ENCODE measurements around the gene MEGF8.

MEGF8 gene

GRCh38 chr19:42376177-42376555 lies 50.7 kb downstream of the MEGF8 start:
- in situ Hi-C loops (cut with MboI; ENCODE audit: low sequenced_read_pairs) = no loop called here

GRCh38 chr19:42378225-42379215 lies 53.1 kb downstream of the MEGF8 start:
- in situ Hi-C loops (cut with MboI; ENCODE audit: low sequenced_read_pairs) = no loop called here

GRCh38 chr19:42380155-42380554 lies 54.7 kb downstream of the MEGF8 start:
- in situ Hi-C loops (cut with MboI; ENCODE audit: low sequenced_read_pairs) = no loop called here

GRCh38 chr19:42386974-42387707 lies 61.7 kb downstream of the MEGF8 start:
- in situ Hi-C loops (cut with MboI; ENCODE audit: low sequenced_read_pairs) = no loop called here

- in situ Hi-C loops (cut with MboI; ENCODE audit: low sequenced_read_pairs) = no loop called here
Measured at GRCh38 chr19:42388851-42389489, 63.5 kb downstream of the MEGF8 start.

DNA sequence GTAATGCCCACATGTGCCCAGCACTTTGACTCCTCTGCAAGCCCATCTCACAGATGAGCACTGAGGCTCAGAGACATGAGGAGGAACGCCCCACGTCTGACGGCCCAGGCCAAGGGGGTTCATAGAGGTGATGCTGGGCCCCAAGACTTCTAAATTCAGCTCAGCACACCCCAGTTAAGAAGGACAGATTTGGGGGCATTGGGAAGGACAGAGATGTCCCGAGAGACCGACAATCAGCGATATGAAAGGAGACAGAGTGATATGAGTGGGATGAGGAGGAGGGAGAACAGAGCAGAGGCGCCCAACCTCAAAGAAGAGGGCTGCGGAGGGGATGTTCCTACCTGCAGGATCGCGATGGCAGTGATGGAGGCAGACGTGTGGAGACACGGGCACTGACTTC lies 64.5 kb downstream of the MEGF8 start, which contains the start of gene CNFN:
Gene CNFN (minus strand): TSS at position 399 of the 400 bp plus-strand sequence. CDS start 1,260 bp downstream, outside the sequence.
- in situ Hi-C loops (cut with MboI; ENCODE audit: low sequenced_read_pairs) = no loop called here

DNA sequence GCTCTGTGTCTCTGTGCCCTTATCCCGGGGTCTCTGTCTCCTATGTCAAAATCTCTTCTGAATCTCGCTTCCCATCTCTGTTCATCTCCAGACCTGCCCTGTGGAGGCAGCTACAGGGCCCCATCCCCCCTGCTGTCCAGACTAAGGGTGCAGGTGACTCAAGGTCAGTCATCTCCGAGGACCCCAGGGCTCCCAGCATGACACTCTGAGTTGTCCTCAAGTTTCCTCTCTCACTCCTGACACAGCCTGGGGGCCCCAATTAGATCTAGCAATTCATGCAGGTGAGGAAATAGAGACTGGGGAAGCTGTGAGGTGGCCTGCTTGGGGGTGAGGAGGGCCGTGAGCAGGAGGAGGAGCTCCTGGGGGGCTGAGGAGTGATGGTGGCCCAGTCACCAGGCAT lies 66.7 kb downstream of the MEGF8 start:
- in situ Hi-C loops (cut with MboI; ENCODE audit: low sequenced_read_pairs) = no loop called here

GRCh38 chr19:42394751-42395150 lies 69.3 kb downstream of the MEGF8 start:
- in situ Hi-C loops (cut with MboI; ENCODE audit: low sequenced_read_pairs) = no loop called here

DNA sequence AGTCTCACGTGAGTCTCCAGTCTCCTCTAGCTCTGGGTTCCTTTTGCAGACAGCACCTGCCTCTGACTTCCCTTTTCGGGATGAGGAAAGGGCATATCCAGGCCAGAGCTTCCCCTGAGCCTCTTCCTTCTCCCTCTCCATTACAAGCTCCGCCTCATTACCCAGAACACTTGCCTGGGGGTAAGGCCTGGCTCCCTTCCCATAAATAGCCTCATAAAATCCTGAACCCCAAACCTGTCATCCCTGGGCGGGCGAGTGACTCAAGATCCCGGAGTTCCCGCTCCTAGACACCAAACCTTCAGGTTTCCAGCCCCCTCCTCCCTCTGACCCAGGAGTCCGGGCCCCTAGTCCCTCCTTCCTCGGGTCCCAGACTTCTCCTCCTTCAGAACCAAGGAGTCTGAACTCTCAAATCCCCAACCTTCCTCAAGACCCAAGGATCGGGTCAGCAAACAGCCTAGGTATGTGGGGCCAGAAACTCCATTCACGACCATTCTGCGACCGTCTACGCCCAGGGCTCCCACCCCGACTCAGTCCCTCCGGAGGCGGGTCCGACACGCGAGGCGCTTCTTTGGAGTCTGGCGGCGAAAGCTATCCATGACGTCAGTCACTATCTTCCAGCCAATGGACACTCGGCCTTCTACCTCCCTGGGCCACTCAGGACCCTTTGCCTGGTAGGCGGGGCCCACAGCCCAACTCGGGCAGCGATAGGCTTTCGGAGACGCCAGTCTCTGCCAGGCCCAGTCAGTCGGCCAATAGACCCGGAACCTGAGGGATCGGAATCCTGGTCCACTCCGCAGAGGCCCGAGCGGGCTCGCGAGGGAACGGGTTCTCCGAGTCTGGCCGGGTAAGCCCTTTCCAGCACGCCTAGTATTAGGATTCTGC lies 71.2 kb downstream of the MEGF8 start:
- in situ Hi-C loops (cut with MboI; ENCODE audit: low sequenced_read_pairs) = no loop called here

DNA sequence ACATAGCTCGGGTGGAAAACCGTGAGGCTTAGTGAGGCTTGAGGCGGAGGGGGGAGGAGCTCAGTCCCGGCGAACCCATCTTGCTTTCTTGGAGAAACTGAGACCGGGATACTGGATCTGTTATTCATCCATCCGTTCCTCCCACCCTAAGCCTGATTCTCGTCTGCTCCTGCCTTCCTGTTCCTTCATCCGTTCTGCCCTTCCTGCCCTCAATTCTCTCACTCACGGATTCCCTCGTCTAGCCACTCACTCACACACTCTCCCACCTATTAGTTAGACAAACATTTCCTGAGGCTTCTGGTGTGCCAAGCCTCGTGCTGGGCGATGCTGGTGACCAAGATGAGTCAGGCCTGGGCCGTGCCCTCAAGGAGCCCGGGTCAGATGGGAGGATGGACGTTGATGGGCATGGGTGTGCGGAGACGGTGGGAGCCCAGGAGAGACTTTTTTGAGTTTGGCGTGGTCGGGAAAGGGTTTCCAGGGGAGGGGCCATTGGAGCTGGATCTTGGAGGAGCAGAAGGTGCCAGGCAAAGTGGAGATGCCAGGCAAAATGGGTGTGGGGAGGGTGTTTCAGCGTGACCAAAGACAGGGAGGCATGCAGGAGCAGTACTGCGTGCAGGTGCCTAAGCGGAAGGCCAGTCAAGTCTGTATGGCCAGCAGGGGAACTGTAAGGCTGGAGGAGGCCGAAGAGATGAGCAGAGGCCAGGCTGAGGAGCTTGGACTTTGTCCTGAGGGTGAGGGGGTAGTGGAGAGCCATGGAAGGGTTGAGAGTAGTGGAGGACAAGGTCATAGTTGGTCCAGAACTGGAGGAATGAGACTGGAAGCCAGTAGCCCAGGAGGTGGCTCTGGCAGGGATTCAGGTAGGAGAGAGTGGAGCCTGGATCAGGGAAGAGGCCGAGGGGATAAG lies 72.1 kb downstream of the MEGF8 start:
- in situ Hi-C loops (cut with MboI; ENCODE audit: low sequenced_read_pairs) = no loop called here

DNA sequence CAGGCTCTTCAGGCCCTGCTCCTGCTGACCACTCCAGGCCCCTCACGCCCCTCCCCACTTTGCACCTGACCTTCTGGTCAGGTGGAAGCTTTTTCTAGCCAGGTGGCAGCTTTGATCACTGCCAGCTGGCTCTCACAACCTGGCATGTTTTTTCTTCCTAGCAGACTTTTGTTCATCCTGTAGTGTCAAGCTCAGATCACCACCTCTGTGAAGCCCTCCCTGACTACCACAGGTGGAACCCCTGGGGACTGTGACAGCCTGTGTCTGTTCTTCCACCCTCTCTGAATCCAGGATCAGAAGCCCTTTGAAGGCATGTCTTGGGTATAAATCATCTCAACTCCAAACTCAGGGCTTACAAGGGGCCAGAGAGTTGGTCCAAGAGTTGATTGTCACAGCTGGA lies 75.0 kb downstream of the MEGF8 start:
- in situ Hi-C loops (cut with MboI; ENCODE audit: low sequenced_read_pairs) = no loop called here

- in situ Hi-C loops (cut with MboI; ENCODE audit: low sequenced_read_pairs) = no loop called here
Measured at GRCh38 chr19:42401365-42402303, 76.2 kb downstream of the MEGF8 start.

DNA sequence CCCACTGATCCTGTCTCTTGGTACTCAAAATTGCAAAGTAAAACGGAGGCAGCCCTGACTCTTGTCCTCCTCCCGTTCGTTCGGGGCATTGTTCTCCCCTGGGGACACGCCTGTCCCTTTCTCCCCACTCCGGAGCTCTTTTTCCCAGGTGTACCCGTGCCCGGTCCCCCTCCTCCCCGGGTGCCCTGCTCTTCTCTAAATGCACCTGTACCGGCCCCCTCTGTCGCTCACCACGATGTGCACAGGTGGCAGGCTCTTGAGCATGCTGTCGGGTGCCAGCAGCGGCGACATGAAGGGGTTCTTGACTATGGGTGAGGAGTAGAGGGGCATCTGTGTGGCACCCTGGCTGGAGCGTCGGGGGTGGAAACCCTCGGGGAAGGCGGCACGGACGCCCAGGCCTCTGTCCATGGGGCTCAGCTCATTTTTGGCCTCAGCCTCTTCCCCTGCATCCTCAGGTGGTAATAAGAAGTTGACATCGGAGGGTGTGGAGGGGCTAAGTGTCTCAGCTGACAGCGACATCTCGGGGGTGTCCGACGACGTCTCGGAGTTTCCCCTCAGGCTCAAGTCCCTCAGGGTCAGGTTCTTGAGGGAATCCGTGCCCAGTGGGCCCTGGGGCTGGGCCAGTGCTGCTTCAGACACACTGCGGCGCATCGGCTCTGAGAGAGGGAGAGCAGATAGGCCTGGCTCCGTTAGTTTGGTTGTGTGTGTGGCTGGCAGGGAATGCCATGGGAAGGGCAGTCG lies 77.1 kb downstream of the MEGF8 start:
- in situ Hi-C loops (cut with MboI; ENCODE audit: low sequenced_read_pairs) = no loop called here

DNA sequence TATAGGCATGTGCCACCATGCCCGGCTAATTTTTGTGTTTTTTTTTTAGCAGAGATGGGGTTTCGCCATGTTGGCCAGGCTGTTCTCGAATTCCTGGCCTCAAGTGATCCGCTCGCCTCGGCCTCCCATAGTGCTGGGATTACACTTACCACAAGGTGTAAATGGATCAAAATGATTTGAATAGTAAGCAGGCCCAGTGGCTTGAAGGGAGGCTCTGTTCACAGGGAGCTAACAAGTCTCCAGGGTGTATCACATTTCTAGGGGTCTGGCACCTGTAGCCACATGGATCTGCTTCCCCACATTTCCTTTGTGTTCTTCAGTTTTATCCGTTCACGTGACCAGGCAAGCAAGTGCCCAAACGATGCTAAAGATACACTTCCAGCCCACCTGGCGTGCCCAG lies 78.2 kb downstream of the MEGF8 start:
- in situ Hi-C loops (cut with MboI; ENCODE audit: low sequenced_read_pairs) = no loop called here

- in situ Hi-C loops (cut with MboI; ENCODE audit: low sequenced_read_pairs) = no loop called here
Measured at GRCh38 chr19:42406111-42406510, 80.7 kb downstream of the MEGF8 start.

- in situ Hi-C loops (cut with MboI; ENCODE audit: low sequenced_read_pairs) = no loop called here
Measured at GRCh38 chr19:42407085-42407815, 81.8 kb downstream of the MEGF8 start.

GRCh38 chr19:42407816-42408175 lies 82.4 kb downstream of the MEGF8 start:
- in situ Hi-C loops (cut with MboI; ENCODE audit: low sequenced_read_pairs) = no loop called here
